WERI-Rb-1 (cell line): Measurements from ENCODE around the gene PROSER3.

Experiments
- DNase-seq: peaks from one replicate; pipeline ENCODE4 v3.0.0-alpha.2; 2020
- H3K27ac ChIP-seq: fragments of 250-450 bp; sonication (Bioruptor Pico); 2 replicates; pipeline ENCODE4 v1.5.1; 2020; ENCODE audit warnings: mild to moderate bottlenecking, moderate library complexity
- H3K27me3 ChIP-seq: fragments of 250-450 bp; sonication (Bioruptor Pico); 2 replicates; pipeline ENCODE4 v1.5.1; 2021; ENCODE audit warnings: mild to moderate bottlenecking, low read depth, moderate library complexity; ENCODE audit not compliant: insufficient read depth, severe bottlenecking
- H3K36me3 ChIP-seq: fragments of 250-450 bp; sonication (Bioruptor Pico); 2 replicates; pipeline ENCODE4 v1.5.1; 2020; ENCODE audit warnings: mild to moderate bottlenecking, moderate library complexity
- H3K4me3 ChIP-seq: 2 replicates; pipeline ENCODE4 v1.5.1; 2011; ENCODE audit warnings: low read depth, mild to moderate bottlenecking, control low read depth, low read length
- H3K9me3 ChIP-seq: fragments of 250-450 bp; sonication (Bioruptor Pico); 2 replicates; pipeline ENCODE4 v1.5.1; 2021; ENCODE audit warnings: mild to moderate bottlenecking, moderate library complexity; ENCODE audit not compliant: severe bottlenecking
- CTCF ChIP-seq: IDR thresholded peaks from 2 replicates; pipeline ENCODE4 v1.5.1; 2011; ENCODE audit warnings: low read depth, mild to moderate bottlenecking, control low read depth, inconsistent platforms, low read length

The PROSER3 gene

GRCh38 chr19:35785339-35785627 lies 27.3 kb downstream of the PROSER3 start:
- H3K9me3 ChIP-seq = no peaks in the 10 kb centered on the region
- no peak for DNase-seq
- TF ChIP-seq CTCF = no peak
- H3K27me3 ChIP-seq = no peaks in the 10 kb centered on the region
- H3K27ac ChIP-seq = no peak overlapping the region
- peaks cover 51% of the 10 kb centered on the region for H3K36me3 ChIP-seq
- no peak overlapping the region for H3K4me3 ChIP-seq

DNA sequence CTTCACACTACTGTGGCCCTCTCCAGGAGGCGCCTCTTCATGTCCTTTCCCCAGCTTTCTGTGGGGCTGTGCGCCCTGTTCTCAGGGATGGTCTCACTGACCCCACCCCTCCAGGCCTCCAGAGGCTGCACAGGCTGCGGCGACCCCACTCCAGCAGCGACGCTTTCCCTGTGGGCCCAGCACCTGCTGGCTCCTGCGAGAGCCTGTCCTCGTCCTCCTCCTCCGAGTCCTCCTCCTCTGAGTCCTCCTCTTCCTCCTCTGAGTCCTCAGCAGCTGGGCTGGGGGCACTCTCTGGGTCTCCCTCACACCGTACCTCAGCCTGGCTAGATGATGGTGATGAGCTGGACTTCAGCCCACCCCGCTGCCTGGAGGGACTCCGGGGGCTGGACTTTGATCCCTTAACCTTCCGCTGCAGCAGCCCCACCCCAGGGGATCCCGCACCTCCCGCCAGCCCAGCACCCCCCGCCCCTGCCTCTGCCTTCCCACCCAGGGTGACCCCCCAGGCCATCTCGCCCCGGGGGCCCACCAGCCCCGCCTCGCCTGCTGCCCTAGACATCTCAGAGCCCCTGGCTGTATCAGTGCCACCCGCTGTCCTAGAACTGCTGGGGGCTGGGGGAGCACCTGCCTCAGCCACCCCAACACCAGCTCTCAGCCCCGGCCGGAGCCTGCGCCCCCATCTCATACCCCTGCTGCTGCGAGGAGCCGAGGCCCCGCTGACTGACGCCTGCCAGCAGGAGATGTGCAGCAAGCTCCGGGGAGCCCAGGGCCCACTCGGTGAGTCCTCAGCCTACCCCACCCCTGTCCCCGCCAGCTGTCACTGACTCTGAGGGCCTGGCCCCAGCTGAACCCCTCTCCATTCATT lies 28.6 kb downstream of the PROSER3 start:
- no peak overlapping the region for H3K4me3 ChIP-seq
- peak; percentile 87 for DNase-seq
- peaks cover 44% of the 10 kb centered on the region for H3K36me3 ChIP-seq
- H3K9me3 ChIP-seq = no peaks in the 10 kb centered on the region
- no peak for TF ChIP-seq CTCF
- H3K27me3 ChIP-seq = no peaks in the 10 kb centered on the region
- H3K27ac ChIP-seq = peak overlapping the region; percentile 58

- no peaks in the 10 kb centered on the region for H3K9me3 ChIP-seq
These were observed 29.3 kb downstream of the PROSER3 start for GRCh38 chr19:35787227-35787799.

DNA sequence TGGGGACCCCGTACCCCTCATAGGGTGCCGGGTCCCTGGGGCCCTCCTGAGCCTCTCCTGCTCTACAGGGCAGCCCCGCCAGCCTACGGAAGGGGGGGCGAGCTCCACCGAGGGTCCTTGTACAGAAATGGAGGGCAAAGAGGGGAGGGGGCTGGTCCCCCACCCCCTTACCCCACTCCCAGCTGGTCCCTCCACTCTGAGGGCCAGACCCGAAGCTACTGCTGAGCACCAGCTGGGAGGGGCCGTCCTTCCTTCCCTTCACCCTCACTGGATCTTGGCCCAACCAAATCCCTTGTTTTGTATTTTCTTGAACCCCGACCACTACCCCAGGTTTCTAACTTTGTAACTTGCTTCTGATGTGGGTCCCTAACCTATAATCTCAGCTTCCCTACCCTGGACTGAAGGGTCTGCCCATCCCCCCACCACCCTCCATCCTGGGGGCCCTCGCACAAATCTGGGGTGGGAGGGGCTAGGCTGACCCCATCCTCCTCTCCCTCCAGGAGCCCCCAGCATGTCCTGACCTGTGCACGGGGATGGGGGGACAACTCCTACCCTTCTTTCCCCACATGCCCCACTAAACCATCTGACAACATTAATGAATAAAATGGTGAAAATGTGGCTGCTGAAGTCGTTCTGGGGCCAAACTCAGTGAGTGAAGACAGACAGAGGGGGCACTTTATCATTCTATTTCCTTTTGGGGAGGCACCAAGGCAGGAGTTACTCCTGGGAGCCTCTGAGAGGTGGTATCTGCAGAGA lies 30.4 kb downstream of the PROSER3 start:
- Histone ChIP-seq H3K36me3 (peaks cover 31% of the 10 kb centered on the region), H3K4me3 (no peak overlapping the region), H3K9me3 (no peaks in the 10 kb centered on the region), H3K27ac (no peak overlapping the region; the same call in none of the 2 replicates), H3K27me3 (no peaks in the 10 kb centered on the region)
- no peak for DNase-seq
- no peak for TF ChIP-seq CTCF

More at GRCh38 chr19:35787227-35787799, 29.3 kb downstream of the PROSER3 start:
- Histone ChIP-seq H3K4me3 (no peak overlapping the region), H3K36me3 (peaks cover 38% of the 10 kb centered on the region), H3K27me3 (no peaks in the 10 kb centered on the region), H3K27ac (peak overlapping the region; percentile 53)
- TF ChIP-seq CTCF = no peak
- DNase-seq = no peak

DNA sequence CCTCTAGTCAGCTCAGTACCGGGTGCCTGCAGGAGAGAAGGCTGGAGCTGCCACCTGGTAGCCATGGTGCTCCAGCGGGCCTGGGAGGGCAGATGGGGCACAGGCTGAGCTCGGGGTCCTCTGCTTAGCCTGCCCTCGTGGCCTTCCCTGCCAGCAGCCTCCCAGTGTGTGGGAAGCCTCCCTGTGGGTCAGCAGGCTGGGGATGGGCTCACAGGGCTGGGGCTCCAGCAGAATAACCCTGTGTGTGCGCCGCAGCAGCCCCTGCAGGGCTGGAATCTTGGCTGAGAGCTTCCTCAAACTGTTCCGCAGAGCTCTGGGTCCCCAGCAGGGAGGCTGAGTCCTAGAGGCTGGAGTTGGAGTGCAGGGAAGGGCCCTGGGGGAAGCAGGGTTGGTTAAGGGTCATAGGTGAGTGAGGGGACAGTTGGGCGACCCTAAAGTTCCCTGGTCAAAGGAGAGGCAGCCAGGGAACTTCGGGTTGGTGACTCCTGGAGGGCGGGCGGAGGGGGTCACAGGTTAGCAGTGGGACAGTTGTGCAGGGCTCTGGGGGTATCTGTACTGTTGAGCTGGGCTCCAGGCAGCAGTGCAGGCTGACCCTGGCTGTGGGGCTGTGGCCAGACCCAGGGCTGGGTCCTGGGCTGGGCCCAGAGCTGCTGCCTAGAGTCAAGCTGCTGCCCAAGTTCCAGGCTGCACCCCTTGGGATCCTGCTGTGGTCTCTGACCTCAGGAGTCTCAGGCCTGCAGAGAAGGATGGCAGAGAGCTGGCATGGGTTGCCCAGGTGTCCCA lies 31.4 kb downstream of the PROSER3 start:
- Histone ChIP-seq H3K36me3 (peaks cover 31% of the 10 kb centered on the region), H3K9me3 (no peaks in the 10 kb centered on the region), H3K27me3 (no peaks in the 10 kb centered on the region), H3K27ac (peak overlapping the region; percentile 31; the same call in 1 of the 2 replicates), H3K4me3 (no peak overlapping the region)
- no peak for TF ChIP-seq CTCF
- DNase-seq = no peak
